ENCODE data around the gene GABBR1. TPM values are rescaled to one million over a fixed set of nuclear protein-coding genes. Genes with fewer than 3 reads are reported as not detected.

Gene GABBR1
- total RNA-seq, 5 donors from 2014 or later (not counting 1 experiment from before 2014, with no cell fraction given) = 48.0 to 82.7 (median 74.8) TPM

- H3K27ac Mint-ChIP-seq = peak overlapping the region in 1 of 2 donors; percentile 56
- Histone ChIP-seq H3K27me3 (replicated peaks in 1 of 2; ENCODE audit: control insufficient read depth in 2 of 2, extremely low read depth in 1 of 2, insufficient read depth in 2 of 2, low read length in 1 of 2) (peaks cover 0 to 14% of the 10 kb centered on the region in 2 experiments), H3K36me3 (ENCODE audit: control insufficient read depth in 2 of 2, extremely low read depth in 1 of 2, insufficient read depth in 1 of 2, low read length in 1 of 2) (no peaks in the 10 kb centered on the region), H3K27ac (ENCODE audit: low read length) (peak overlapping the region; percentile 62), H3K4me1 (ENCODE audit: control insufficient read depth in 1 of 2, extremely low read depth in 1 of 2, insufficient read depth in 2 of 2, low read length in 2 of 2) (peaks cover 18 to 39% of the 10 kb centered on the region in 2 experiments), H3K4me3 (ENCODE audit: control insufficient read depth in 1 of 2, extremely low read depth in 1 of 2, low read length in 1 of 2) (peak overlapping the region; percentile 79 to 89), H3K9me3 (no peaks in the 10 kb centered on the region)
- ChIA-PET CTCF (interaction anchor here in 1 of 2 donors (0.6 to 3.1 kb wide), 8 partner anchors 15 to 1933 kb away, joined by 3 to 12 read pairs (median 4); no protein-coding TSS in a partner anchor), POLR2A (no interaction called here)
- peaks cover 38 to 62% (median 42%) of the 10 kb centered on the region in 3 donors for H3K4me1 Mint-ChIP-seq
- H3K27me3 Mint-ChIP-seq = peaks cover 0 to 2% of the 10 kb centered on the region in 2 donors
- peak overlapping the region; percentile 83 to 89 (median 86) for H3K4me3 Mint-ChIP-seq
- ATAC-seq (replicated peaks in 1 of 4) (peak; percentile 6 to 18 (median 12)), DNase-seq (peak in 30 of 35 experiments; percentile 4 to 66 (median 35))
- under 1% methylated on average over 27 of the region's 51 CpGs for WGBS (ENCODE audit: insufficient coverage)
- peaks cover 4% of the 10 kb centered on the region for H3K36me3 Mint-ChIP-seq
- H3K9me3 Mint-ChIP-seq = no peaks in the 10 kb centered on the region
Observed at GRCh38 chr6:29627755-29628418, 5.1 kb downstream of the GABBR1 start.

GRCh38 chr6:29626948-29627754 is 5.8 kb downstream of the GABBR1 start:
- ChIA-PET CTCF (interaction anchor here in 1 of 2 donors (0.5 to 2.5 kb wide), 6 partner anchors 19 to 1909 kb away, joined by 3 to 5 read pairs (median 4); no protein-coding TSS in a partner anchor), POLR2A (interaction anchor here in 1 of 2 donors (0.5 kb wide), 1 partner anchor 34 kb away, joined by 3 read pairs; no protein-coding TSS in a partner anchor)
- Mint-ChIP-seq H3K27me3 (peaks cover 0 to 2% of the 10 kb centered on the region in 2 donors), H3K27ac (peak overlapping the region; percentile 29 to 84), H3K9me3 (no peaks in the 10 kb centered on the region), H3K36me3 (peaks cover 4% of the 10 kb centered on the region), H3K4me1 (peaks cover 37 to 60% (median 41%) of the 10 kb centered on the region in 3 donors), H3K4me3 (peak overlapping the region; percentile 70 to 89 (median 73))
- H3K4me3 ChIP-seq (ENCODE audit: control insufficient read depth in 1 of 2, extremely low read depth in 1 of 2, low read length in 1 of 2) = peak overlapping the region; percentile 50 to 79
- WGBS (ENCODE audit: insufficient coverage) = 43% methylated on average over 19 of the region's 31 CpGs
- H3K36me3 ChIP-seq (ENCODE audit: control insufficient read depth in 2 of 2, extremely low read depth in 1 of 2, insufficient read depth in 1 of 2, low read length in 1 of 2) = no peaks in the 10 kb centered on the region
- no peak for DNase-seq
- H3K27me3 ChIP-seq (replicated peaks in 1 of 2; ENCODE audit: control insufficient read depth in 2 of 2, extremely low read depth in 1 of 2, insufficient read depth in 2 of 2, low read length in 1 of 2) = peaks cover 0 to 12% of the 10 kb centered on the region in 2 experiments
- no peaks in the 10 kb centered on the region for H3K9me3 ChIP-seq
- H3K4me1 ChIP-seq (ENCODE audit: control insufficient read depth in 1 of 2, extremely low read depth in 1 of 2, insufficient read depth in 2 of 2, low read length in 2 of 2) = peaks cover 18 to 37% of the 10 kb centered on the region in 2 experiments
- H3K27ac ChIP-seq (ENCODE audit: low read length) = peak overlapping the region; percentile 62
- no peak for ATAC-seq (replicated peaks in 1 of 4)

- no peak overlapping the region for H3K27ac ChIP-seq (ENCODE audit: low read length)
- peaks cover 0 to 2% of the 10 kb centered on the region in 2 donors for H3K27me3 Mint-ChIP-seq
- H3K36me3 Mint-ChIP-seq = peaks cover 15% of the 10 kb centered on the region
- no peaks in the 10 kb centered on the region for H3K9me3 Mint-ChIP-seq
- no peak for ATAC-seq (replicated peaks in 1 of 4)
- WGBS (ENCODE audit: insufficient coverage) = 67% methylated on average over 6 of the region's 7 CpGs
- CTCF ChIA-PET = no interaction called here
- H3K4me1 Mint-ChIP-seq = peaks cover 23 to 42% (median 25%) of the 10 kb centered on the region in 3 donors
- no peaks in the 10 kb centered on the region for H3K9me3 ChIP-seq
- H3K4me3 Mint-ChIP-seq = no peak overlapping the region
- no peak for DNase-seq
- H3K4me3 ChIP-seq (ENCODE audit: control insufficient read depth in 1 of 2, extremely low read depth in 1 of 2, low read length in 1 of 2) = no peak overlapping the region
- POLR2A ChIA-PET = interaction anchor here in 1 of 2 donors (0.6 kb wide), 1 partner anchor 57 kb away, joined by 3 read pairs; no protein-coding TSS in a partner anchor
- peaks cover 12 to 24% of the 10 kb centered on the region in 2 experiments for H3K4me1 ChIP-seq (ENCODE audit: control insufficient read depth in 1 of 2, extremely low read depth in 1 of 2, insufficient read depth in 2 of 2, low read length in 2 of 2)
- H3K27me3 ChIP-seq (replicated peaks in 1 of 2; ENCODE audit: control insufficient read depth in 2 of 2, extremely low read depth in 1 of 2, insufficient read depth in 2 of 2, low read length in 1 of 2) = peaks cover 0 to 3% of the 10 kb centered on the region in 2 experiments
- H3K27ac Mint-ChIP-seq = peak overlapping the region; percentile 4 to 84
- no peaks in the 10 kb centered on the region for H3K36me3 ChIP-seq (ENCODE audit: control insufficient read depth in 2 of 2, extremely low read depth in 1 of 2, insufficient read depth in 1 of 2, low read length in 1 of 2)
Observed at GRCh38 chr6:29625337-29625930, 7.5 kb downstream of the GABBR1 start.

GRCh38 chr6:29624520-29624961 is 8.4 kb downstream of the GABBR1 start:
- Mint-ChIP-seq H3K4me3 (no peak overlapping the region), H3K9me3 (no peaks in the 10 kb centered on the region), H3K27me3 (no peaks in the 10 kb centered on the region), H3K4me1 (peaks cover 17 to 33% (median 18%) of the 10 kb centered on the region in 3 donors), H3K36me3 (peaks cover 20% of the 10 kb centered on the region), H3K27ac (peak overlapping the region in 1 of 2 donors; percentile 84)
- no peaks in the 10 kb centered on the region for H3K27me3 ChIP-seq (replicated peaks in 1 of 2; ENCODE audit: control insufficient read depth in 2 of 2, extremely low read depth in 1 of 2, insufficient read depth in 2 of 2, low read length in 1 of 2)
- CTCF ChIA-PET = interaction anchor here in 1 of 2 donors (1.5 kb wide), 1 partner anchor 29 kb away, joined by 4 read pairs; no protein-coding TSS in a partner anchor
- H3K9me3 ChIP-seq = no peaks in the 10 kb centered on the region
- 100% methylated on average over 2 of the region's 3 CpGs for WGBS (ENCODE audit: insufficient coverage)
- H3K27ac ChIP-seq (ENCODE audit: low read length) = no peak overlapping the region
- no peak for ATAC-seq (replicated peaks in 1 of 4)
- no peak overlapping the region for H3K4me3 ChIP-seq (ENCODE audit: control insufficient read depth in 1 of 2, extremely low read depth in 1 of 2, low read length in 1 of 2)
- no peaks in the 10 kb centered on the region for H3K36me3 ChIP-seq (ENCODE audit: control insufficient read depth in 2 of 2, extremely low read depth in 1 of 2, insufficient read depth in 1 of 2, low read length in 1 of 2)
- POLR2A ChIA-PET = interaction anchor here in 1 of 2 donors (0.7 kb wide), 1 partner anchor 1786 kb away, joined by 3 read pairs; a partner anchor contains a TSS
- DNase-seq = no peak
- H3K4me1 ChIP-seq (ENCODE audit: control insufficient read depth in 1 of 2, extremely low read depth in 1 of 2, insufficient read depth in 2 of 2, low read length in 2 of 2) = peaks cover 12 to 21% of the 10 kb centered on the region in 2 experiments

- H3K4me1 Mint-ChIP-seq = peaks cover 0 to 4% (median 0%) of the 10 kb centered on the region in 3 donors
- no peaks in the 10 kb centered on the region for H3K9me3 Mint-ChIP-seq
- ChIA-PET CTCF (no interaction called here), POLR2A (interaction anchor here in 1 of 2 donors (0.7 kb wide), 1 partner anchor 1061 kb away, joined by 5 read pairs; no protein-coding TSS in a partner anchor)
- Histone ChIP-seq H3K4me1 (ENCODE audit: control insufficient read depth in 1 of 2, extremely low read depth in 1 of 2, insufficient read depth in 2 of 2, low read length in 2 of 2) (no peaks in the 10 kb centered on the region), H3K9me3 (no peaks in the 10 kb centered on the region), H3K4me3 (ENCODE audit: control insufficient read depth in 1 of 2, extremely low read depth in 1 of 2, low read length in 1 of 2) (no peak overlapping the region), H3K27me3 (replicated peaks in 1 of 2; ENCODE audit: control insufficient read depth in 2 of 2, extremely low read depth in 1 of 2, insufficient read depth in 2 of 2, low read length in 1 of 2) (no peaks in the 10 kb centered on the region), H3K36me3 (ENCODE audit: control insufficient read depth in 2 of 2, extremely low read depth in 1 of 2, insufficient read depth in 1 of 2, low read length in 1 of 2) (no peaks in the 10 kb centered on the region), H3K27ac (ENCODE audit: low read length) (no peak overlapping the region)
- no peaks in the 10 kb centered on the region for H3K27me3 Mint-ChIP-seq
- peaks cover 27% of the 10 kb centered on the region for H3K36me3 Mint-ChIP-seq
- no peak for DNase-seq
- H3K27ac Mint-ChIP-seq = peak overlapping the region in 1 of 2 donors; percentile 19
- ATAC-seq (replicated peaks in 1 of 4) = no peak
- WGBS (ENCODE audit: insufficient coverage) = 78% methylated on average over 4 of the region's 4 CpGs
- H3K4me3 Mint-ChIP-seq = no peak overlapping the region
Observed at GRCh38 chr6:29620630-29621029, 12.4 kb downstream of the GABBR1 start.
